C4-2B (cell line): ENCODE results near the gene CHD1L.

ENCODE experiments used
- H3K27ac ChIP-seq: fragments of 450-650 bp; 2 replicates; pipeline ENCODE4 v1.5.1; 2017
- CTCF ChIP-seq: fragments of 450-650 bp; conservative IDR thresholded peaks from 2 replicates; pipeline ENCODE4 v1.5.1; 2017; ENCODE audit warnings: mild to moderate bottlenecking
- ZFX ChIP-seq: fragments of 450-650 bp; IDR thresholded peaks from 2 replicates; pipeline ENCODE4 v1.6.1; 2017

The CHD1L gene

DNA sequence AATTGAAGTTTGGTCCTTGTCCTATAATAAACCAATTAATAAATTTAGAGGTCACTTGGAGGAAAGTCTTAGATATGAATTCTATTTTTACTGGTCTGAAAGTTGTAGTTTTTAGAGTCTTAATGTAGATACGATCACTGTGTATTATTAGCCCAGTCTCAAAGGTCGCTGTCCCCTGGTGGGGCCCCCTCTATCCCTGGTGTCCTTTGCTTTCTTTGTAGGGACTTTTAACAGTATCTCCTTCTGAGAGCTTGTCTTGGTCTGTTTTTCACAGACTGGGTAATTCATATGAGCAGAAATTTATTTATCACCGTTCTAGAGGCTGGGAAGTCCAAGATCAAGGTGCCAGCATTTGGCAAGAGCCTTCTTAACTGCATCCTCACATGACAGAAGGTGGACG is 18.5 kb downstream of the CHD1L start:
- TF ChIP-seq ZFX (no peak), CTCF (no peak)
- no peak overlapping the region for H3K27ac ChIP-seq

- no peak overlapping the region for H3K27ac ChIP-seq
- TF ChIP-seq CTCF (no peak), ZFX (no peak)
Measured at GRCh38 chr1:147264158-147264768, 21.8 kb downstream of the CHD1L start.

GRCh38 chr1:147266381-147266780 is 23.9 kb downstream of the CHD1L start:
- no peak overlapping the region for H3K27ac ChIP-seq
- TF ChIP-seq ZFX (no peak), CTCF (no peak)

- no peak for TF ChIP-seq ZFX
- no peak for TF ChIP-seq CTCF
- no peak overlapping the region for H3K27ac ChIP-seq
Measured at GRCh38 chr1:147267711-147268110, 25.2 kb downstream of the CHD1L start.

- H3K27ac ChIP-seq = no peak overlapping the region
- TF ChIP-seq ZFX (no peak), CTCF (no peak)
Measured at GRCh38 chr1:147270721-147271120, 28.2 kb downstream of the CHD1L start.

DNA sequence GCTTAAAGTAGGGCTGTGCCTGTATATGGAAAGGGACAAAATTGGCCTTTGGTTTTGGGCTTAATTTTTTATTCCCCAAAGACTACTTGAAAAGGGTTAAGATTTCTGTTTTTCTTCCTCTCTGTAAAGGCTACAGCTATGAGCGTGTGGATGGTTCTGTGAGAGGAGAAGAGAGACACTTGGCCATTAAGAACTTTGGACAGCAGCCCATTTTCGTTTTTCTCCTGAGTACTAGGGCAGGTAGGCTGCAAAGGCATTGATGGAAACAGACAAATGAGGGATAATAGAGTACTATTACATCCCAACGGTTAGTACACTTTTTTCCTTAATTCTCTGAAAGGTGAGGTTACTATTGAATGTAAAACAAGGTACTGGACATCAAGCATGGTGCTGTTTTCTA is 29.6 kb downstream of the CHD1L start:
- TF ChIP-seq ZFX = no peak
- TF ChIP-seq CTCF = no peak
- H3K27ac ChIP-seq = no peak overlapping the region

- no peak overlapping the region for H3K27ac ChIP-seq
- TF ChIP-seq ZFX (no peak), CTCF (peak; percentile 83)
Measured at GRCh38 chr1:147273409-147274336, 31.2 kb downstream of the CHD1L start.
